Measurements from ENCODE around the gene YWHAQ. TPM values are rescaled to one million over a fixed set of nuclear protein-coding genes. Genes with fewer than 3 reads are reported as not detected.

Gene YWHAQ
- 100 to 1,000 TPM; 176 to 226 (median 186) TPM for total RNA-seq

- H3K27me3 ChIP-seq = no peaks in the 10 kb centered on the region
- peak within 1 kb of the TSS; percentile 96 for H3K27ac ChIP-seq
- TF ChIP-seq, protein P1, sequence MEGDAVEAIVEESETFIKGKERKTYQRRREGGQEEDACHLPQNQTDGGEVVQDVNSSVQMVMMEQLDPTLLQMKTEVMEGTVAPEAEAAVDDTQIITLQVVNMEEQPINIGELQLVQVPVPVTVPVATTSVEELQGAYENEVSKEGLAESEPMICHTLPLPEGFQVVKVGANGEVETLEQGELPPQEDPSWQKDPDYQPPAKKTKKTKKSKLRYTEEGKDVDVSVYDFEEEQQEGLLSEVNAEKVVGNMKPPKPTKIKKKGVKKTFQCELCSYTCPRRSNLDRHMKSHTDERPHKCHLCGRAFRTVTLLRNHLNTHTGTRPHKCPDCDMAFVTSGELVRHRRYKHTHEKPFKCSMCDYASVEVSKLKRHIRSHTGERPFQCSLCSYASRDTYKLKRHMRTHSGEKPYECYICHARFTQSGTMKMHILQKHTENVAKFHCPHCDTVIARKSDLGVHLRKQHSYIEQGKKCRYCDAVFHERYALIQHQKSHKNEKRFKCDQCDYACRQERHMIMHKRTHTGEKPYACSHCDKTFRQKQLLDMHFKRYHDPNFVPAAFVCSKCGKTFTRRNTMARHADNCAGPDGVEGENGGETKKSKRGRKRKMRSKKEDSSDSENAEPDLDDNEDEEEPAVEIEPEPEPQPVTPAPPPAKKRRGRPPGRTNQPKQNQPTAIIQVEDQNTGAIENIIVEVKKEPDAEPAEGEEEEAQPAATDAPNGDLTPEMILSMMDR (IDR thresholded peaks at IDR 0.05) = no peak
- TF ChIP-seq POLR2A (IDR thresholded peaks at IDR 0.05) (peak; percentile 62), POLR2AphosphoS5 (IDR thresholded peaks at IDR 0.05) (peak; percentile 89 to 97 (median 93))
- H3K36me3 ChIP-seq = no peaks in the 10 kb centered on the region
- peak; percentile 97 to 98 for DNase-seq (ENCODE audit: low spot score in 2 of 2)
- H3K4me1 ChIP-seq = peaks cover 0 to 18% of the 10 kb centered on the region in 2 donors
- peak within 1 kb of the TSS; percentile 82 to 96 (median 83) for H3K4me3 ChIP-seq
- intact Hi-C loops (cut with DNase I; ENCODE audit: low total_unique reads) = loop anchor here (10.0 kb wide), 1 partner anchor 76 kb away; the partner anchor contains the start of gene ADAM17
- no peaks in the 10 kb centered on the region for H3K9me3 ChIP-seq
These were observed at the start of gene YWHAQ for GRCh38 chr2:9630736-9631552. YWHAQ (minus strand) TSS chr2:9630997; CDS start chr2:9630452, 545 bp downstream.

- Histone ChIP-seq H3K27ac (no peak overlapping the region), H3K4me3 (no peak overlapping the region), H3K36me3 (no peaks in the 10 kb centered on the region), H3K9me3 (no peaks in the 10 kb centered on the region), H3K27me3 (no peaks in the 10 kb centered on the region), H3K4me1 (no peaks in the 10 kb centered on the region)
- intact Hi-C loops (cut with DNase I; ENCODE audit: low total_unique reads) = no loop called here
- no peak for DNase-seq (ENCODE audit: low spot score in 2 of 2)
- TF ChIP-seq, protein P1 (IDR thresholded peaks at IDR 0.05) = no peak
- no peak for TF ChIP-seq POLR2A (IDR thresholded peaks at IDR 0.05)
- no peak for TF ChIP-seq POLR2AphosphoS5 (IDR thresholded peaks at IDR 0.05)
These were observed 49.3 kb upstream of the YWHAQ start for GRCh38 chr2:9680082-9680481.

GRCh38 chr2:9679218-9679617 is 48.4 kb upstream of the YWHAQ start:
- H3K27me3 ChIP-seq = no peaks in the 10 kb centered on the region
- intact Hi-C loops (cut with DNase I; ENCODE audit: low total_unique reads) = no loop called here
- TF ChIP-seq POLR2AphosphoS5 (IDR thresholded peaks at IDR 0.05) (no peak), POLR2A (IDR thresholded peaks at IDR 0.05) (no peak)
- TF ChIP-seq, protein P1 (IDR thresholded peaks at IDR 0.05) = no peak
- no peaks in the 10 kb centered on the region for H3K9me3 ChIP-seq
- no peaks in the 10 kb centered on the region for H3K4me1 ChIP-seq
- H3K4me3 ChIP-seq = no peak overlapping the region
- H3K36me3 ChIP-seq = no peaks in the 10 kb centered on the region
- DNase-seq (ENCODE audit: low spot score in 2 of 2) = no peak
- H3K27ac ChIP-seq = no peak overlapping the region

- H3K4me1 ChIP-seq = no peaks in the 10 kb centered on the region
- TF ChIP-seq, protein P1 (IDR thresholded peaks at IDR 0.05) = no peak
- TF ChIP-seq POLR2AphosphoS5 (IDR thresholded peaks at IDR 0.05) = no peak
- no peak for TF ChIP-seq POLR2A (IDR thresholded peaks at IDR 0.05)
- intact Hi-C loops (cut with DNase I; ENCODE audit: low total_unique reads) = no loop called here
- no peak overlapping the region for H3K4me3 ChIP-seq
- no peaks in the 10 kb centered on the region for H3K9me3 ChIP-seq
- no peak for DNase-seq (ENCODE audit: low spot score in 2 of 2)
- H3K27me3 ChIP-seq = no peaks in the 10 kb centered on the region
- H3K36me3 ChIP-seq = no peaks in the 10 kb centered on the region
- H3K27ac ChIP-seq = no peak overlapping the region
These were observed 47.7 kb upstream of the YWHAQ start for GRCh38 chr2:9678544-9678943.

Data from breast epithelium (tissue), 4 donors.